ENCODE data around the gene C9orf85. TPM values are rescaled to one million over a fixed set of nuclear protein-coding genes. Genes with fewer than 3 reads are reported as not detected.

The C9orf85 gene
- total RNA-seq (2021; fragmentation: NEBNext Ultra II Directional; extraction: Animal tissue kit (Norgen Biotek cat#: 25700)) = 13.2 and 14.5 TPM in 2 replicates
- 6.2 and 6.3 TPM in 2 replicates for polyA plus RNA-seq (2011; rRNA removed)
- polyA plus RNA-seq (2011; cell fraction: cytosol; rRNA removed) = 10.3 TPM
- 7.5 TPM for polyA plus RNA-seq (2011; cell fraction: nucleus; rRNA removed)
- 7.9 to 16.3 TPM (median 10.0 TPM) in 4 replicates for polyA plus RNA-seq (2012, experiment 1 of 2)
- 3.6 TPM for polyA plus RNA-seq (2012, experiment 2 of 2)
- polyA plus RNA-seq (2013, experiment 1 of 2) = 12.1 TPM
- polyA plus RNA-seq (2013, experiment 2 of 2) = 13.5 TPM
- polyA minus RNA-seq (2011; rRNA and poly(A)+ RNA removed) = 3.2 and 4.7 TPM in 2 replicates
- polyA minus RNA-seq (2011; cell fraction: cytosol; rRNA and poly(A)+ RNA removed) = 7.3 TPM
- 12.0 TPM for polyA minus RNA-seq (2011; cell fraction: nucleus; rRNA and poly(A)+ RNA removed)
- long read RNA-seq, experiment 1, partial matches to known transcripts = 0 of 8 reads
- long read RNA-seq, experiment 1, other reads (novel, unspliced or antisense) = 6 of 8 reads
- long read RNA-seq, experiment 2, transcript C9orf85-201 (4 exons, 1,279 nt) = major isoform, 12 of 27 reads
- long read RNA-seq, experiment 2, partial matches to known transcripts = 1 of 27 reads
- long read RNA-seq, experiment 2, other reads (novel, unspliced or antisense) = 14 of 27 reads

- Histone ChIP-seq H4K5ac (ENCODE audit: insufficient read length, low read depth, low read length) (peak within 1 kb of the TSS; percentile 90), H2AFZ (ENCODE audit: low read length) (no peak within 1 kb of the TSS), H3K27ac (ENCODE audit: low read depth, low read length) (peak within 1 kb of the TSS; percentile 89), H3K36me3 (ENCODE audit: control insufficient read depth in 2 of 4, insufficient read depth in 4 of 4, low read length in 3 of 4) (peaks cover 0 to 3% (median under 1%) of the 10 kb centered on the region in 4 experiments; a peak in 2 of 8 replicates), H2BK5ac (ENCODE audit: low read depth, low read length) (peak within 1 kb of the TSS; percentile 95), H2BK20ac (ENCODE audit: low read length) (0 out of 2 replicates have a peak within 1 kb of the TSS, but pooled peaks have one; percentile 64), H2AK5ac (ENCODE audit: low read depth, low read length) (no peak within 1 kb of the TSS; the same call in 1 of the 2 replicates), H3K27me3 (replicated peaks in 1 of 4; ENCODE audit: control insufficient read depth in 3 of 4, extremely low read depth in 1 of 4, insufficient read depth in 3 of 4, low read length in 3 of 4) (no peaks in the 10 kb centered on the region), H4K91ac (replicated peaks; ENCODE audit: insufficient read length, low read length) (peak within 1 kb of the TSS; percentile 65), H3K4me2 (ENCODE audit: insufficient read depth in 1 of 2, low read depth in 2 of 2, low read length in 2 of 2) (peak within 1 kb of the TSS; percentile 69 to 89), H3K4me3 (ENCODE audit: extremely low read depth in 1 of 4, insufficient read depth in 2 of 4, low read depth in 3 of 4, low read length in 4 of 4) (peak within 1 kb of the TSS; percentile 91 to 98 (median 94)), H3K14ac (ENCODE audit: insufficient read length) (no peak within 1 kb of the TSS), H3K79me1 (ENCODE audit: low read depth, low read length) (no peaks in the 10 kb centered on the region; the same call in 1 of the 2 replicates), H3K4ac (replicated peaks; ENCODE audit: insufficient read length, low read depth, low read length) (peak within 1 kb of the TSS; percentile 76), H3K79me2 (ENCODE audit: control insufficient read depth in 1 of 2, insufficient read depth in 2 of 2, low read length in 2 of 2) (peaks cover 59 to 94% of the 10 kb centered on the region in 2 experiments), H4K8ac (ENCODE audit: extremely low read depth, insufficient read depth, low read length) (peak within 1 kb of the TSS; percentile 98; the same call in 1 of the 2 replicates), H3K23ac (ENCODE audit: insufficient read length) (no peak within 1 kb of the TSS), H4K20me1 (replicated peaks in 1 of 2; ENCODE audit: control insufficient read depth in 1 of 2, insufficient read depth in 2 of 2, low read length in 2 of 2) (peaks cover 13 to 16% of the 10 kb centered on the region in 2 experiments), H3K18ac (ENCODE audit: extremely low read depth, low read length) (peak within 1 kb of the TSS; percentile 95), H3K56ac (replicated peaks; ENCODE audit: insufficient read length, low read depth, low read length) (peak within 1 kb of the TSS; percentile 86), H2BK120ac (replicated peaks; ENCODE audit: low read depth, low read length) (peak within 1 kb of the TSS; percentile 43), H2BK15ac (ENCODE audit: low read length) (peak within 1 kb of the TSS; percentile 72; the same call in 1 of the 2 replicates), H3K9ac (replicated peaks in 1 of 4; ENCODE audit: extremely low read depth in 1 of 4, low read depth in 3 of 4, low read length in 3 of 4) (peak within 1 kb of the TSS; percentile 82 to 97 (median 92)), H3K4me1 (replicated peaks in 1 of 4; ENCODE audit: control insufficient read depth in 3 of 4, insufficient read depth in 4 of 4, low read length in 3 of 4) (peaks cover 0 to 10% (median 3%) of the 10 kb centered on the region in 4 experiments; a peak in 5 of 7 replicates), H3K23me2 (ENCODE audit: low read depth, low read length) (peaks cover 8% of the 10 kb centered on the region), H2BK12ac (ENCODE audit: low read depth, low read length) (0 out of 2 replicates have a peak within 1 kb of the TSS, but pooled peaks have one; percentile 75), H3K9me3 (ENCODE audit: insufficient read depth in 2 of 2, low read depth in 1 of 2, low read length in 1 of 2) (no peaks in the 10 kb centered on the region)
- peak; percentile 97 to 98 for DNase-seq (ENCODE audit: low read depth in 1 of 2, low spot score in 2 of 2)
- peak; percentile 87 for FAIRE-seq
- CTCF ChIA-PET (ENCODE audit: partially characterized antibody) = interaction anchor here (0.7 to 1.4 kb wide), 4 partner anchors 8 to 105 kb away, joined by 3 to 4 read pairs (median 3); no protein-coding TSS in a partner anchor
- POLR2A ChIA-PET (ENCODE audit: partially characterized antibody) = interaction anchor here (0.6 to 3.6 kb wide), 40 partner anchors 10 to 1968 kb away, joined by 3 to 73 read pairs (median 4); no protein-coding TSS in a partner anchor
- 2% methylated on average over 44 of the region's 45 CpGs; no CpG with 5 or more reads in 1 of the 2 experiments for WGBS, 2 experiments (ENCODE audit: extremely low coverage in 1 of 2, insufficient coverage in 1 of 2, insufficient read length in 1 of 2, insufficient replicate concordance in 2 of 2, low coverage in 1 of 2, low lambda C conversion rate in 2 of 2, missing lambda C conversion rate in 1 of 2)
- TF ChIP-seq KDM4A (IDR thresholded peaks at IDR 0.05; ENCODE audit: low read depth, low read length, severe bottlenecking) = no peak
- TF ChIP-seq RNF2 (IDR thresholded peaks at IDR 0.05; ENCODE audit: borderline replicate concordance, low read depth, low read length, missing control alignments, poor library complexity, severe bottlenecking) = no peak
- TF ChIP-seq TBP (IDR thresholded peaks at IDR 0.05; ENCODE audit: low read depth, low read length) = peak; percentile 98
- TF ChIP-seq SP4 (IDR thresholded peaks at IDR 0.05; ENCODE audit: low read length) = peak; percentile 68
- 0 out of 2 replicates have a peak, but pooled peaks have one; percentile 34 for TF ChIP-seq KDM5A (IDR thresholded peaks at IDR 0.05; ENCODE audit: low read length)
- peak; percentile 96 for TF ChIP-seq SP1 (IDR thresholded peaks at IDR 0.05; ENCODE audit: low read depth, low read length)
- no peak for TF ChIP-seq POU5F1 (IDR thresholded peaks at IDR 0.05; ENCODE audit: low read depth, low read length)
Observed at GRCh38 chr9:71911061-71911907, at the start of gene C9orf85, which contains the start of gene ABHD17B. C9orf85 (plus strand) TSS chr9:71911639; CDS start chr9:71911735, 96 bp downstream. ABHD17B (minus strand) TSS chr9:71911193; CDS start chr9:71875080, 36,113 bp downstream.
